ENCODE measurements around the gene ANTXR2.

DNA sequence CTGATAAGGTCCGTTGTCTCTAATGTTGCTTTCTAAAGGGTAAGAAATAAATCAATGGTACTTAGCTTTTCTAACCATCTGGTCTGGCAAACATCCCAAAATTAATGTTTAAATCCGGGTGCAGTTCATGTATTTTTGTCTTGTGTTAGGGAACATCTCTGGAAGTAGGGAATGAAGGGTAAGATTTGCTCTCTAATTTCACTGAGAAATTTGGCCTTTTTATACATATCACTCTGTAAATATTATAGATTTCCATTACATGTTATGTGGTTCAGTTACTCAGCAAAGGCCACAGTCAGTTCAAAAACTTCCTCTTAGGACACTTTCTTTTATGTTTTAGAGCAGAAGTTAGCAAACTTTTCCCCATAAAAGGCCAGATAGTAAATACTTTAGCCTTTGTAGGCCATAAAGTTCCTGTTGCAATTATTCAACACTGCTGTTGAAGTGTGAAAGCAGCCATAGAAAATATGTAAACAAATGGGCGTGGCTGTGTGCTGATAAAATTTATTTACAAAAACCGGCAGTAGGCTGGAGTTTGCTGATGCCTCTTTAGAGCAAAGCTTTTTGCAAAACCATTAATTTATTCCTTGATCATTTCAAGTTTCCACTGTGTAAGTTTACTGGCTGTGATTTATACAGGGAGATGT lies 218.1 kb downstream of the ANTXR2 start:
- TF ChIP-seq, protein P1, sequence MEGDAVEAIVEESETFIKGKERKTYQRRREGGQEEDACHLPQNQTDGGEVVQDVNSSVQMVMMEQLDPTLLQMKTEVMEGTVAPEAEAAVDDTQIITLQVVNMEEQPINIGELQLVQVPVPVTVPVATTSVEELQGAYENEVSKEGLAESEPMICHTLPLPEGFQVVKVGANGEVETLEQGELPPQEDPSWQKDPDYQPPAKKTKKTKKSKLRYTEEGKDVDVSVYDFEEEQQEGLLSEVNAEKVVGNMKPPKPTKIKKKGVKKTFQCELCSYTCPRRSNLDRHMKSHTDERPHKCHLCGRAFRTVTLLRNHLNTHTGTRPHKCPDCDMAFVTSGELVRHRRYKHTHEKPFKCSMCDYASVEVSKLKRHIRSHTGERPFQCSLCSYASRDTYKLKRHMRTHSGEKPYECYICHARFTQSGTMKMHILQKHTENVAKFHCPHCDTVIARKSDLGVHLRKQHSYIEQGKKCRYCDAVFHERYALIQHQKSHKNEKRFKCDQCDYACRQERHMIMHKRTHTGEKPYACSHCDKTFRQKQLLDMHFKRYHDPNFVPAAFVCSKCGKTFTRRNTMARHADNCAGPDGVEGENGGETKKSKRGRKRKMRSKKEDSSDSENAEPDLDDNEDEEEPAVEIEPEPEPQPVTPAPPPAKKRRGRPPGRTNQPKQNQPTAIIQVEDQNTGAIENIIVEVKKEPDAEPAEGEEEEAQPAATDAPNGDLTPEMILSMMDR (conservative IDR thresholded peaks at IDR 0.05; ENCODE audit: low read depth, low read length): no peak
- no peak for TF ChIP-seq EZH2 (IDR thresholded peaks at IDR 0.05; ENCODE audit: borderline replicate concordance, low read depth, low read length, poor library complexity, severe bottlenecking)
